Hindlimb muscle (tissue), 1 donor: ENCODE measurements around the gene SLX4IP. TPM values are rescaled to one million over a fixed set of nuclear protein-coding genes. Genes with fewer than 3 reads are reported as not detected.

ENCODE experiments used
- DNase-seq: peaks from one replicate; pipeline ENCODE4 v3.0.0-alpha.2; 2013
- polyA plus RNA-seq: library from polyadenylated mRNA; unstranded; fragments of 120-200 nt; gene quantifications from one replicate; pipeline ENCODE4 v1.2.1, GENCODE V29; 2013; ENCODE audit not compliant: insufficient read length

Gene SLX4IP
- polyA plus RNA-seq, 1 donor: 4.9 TPM

- no peak for DNase-seq
Observed at GRCh38 chr20:10637563-10637962, 202.5 kb downstream of the SLX4IP start.

DNA sequence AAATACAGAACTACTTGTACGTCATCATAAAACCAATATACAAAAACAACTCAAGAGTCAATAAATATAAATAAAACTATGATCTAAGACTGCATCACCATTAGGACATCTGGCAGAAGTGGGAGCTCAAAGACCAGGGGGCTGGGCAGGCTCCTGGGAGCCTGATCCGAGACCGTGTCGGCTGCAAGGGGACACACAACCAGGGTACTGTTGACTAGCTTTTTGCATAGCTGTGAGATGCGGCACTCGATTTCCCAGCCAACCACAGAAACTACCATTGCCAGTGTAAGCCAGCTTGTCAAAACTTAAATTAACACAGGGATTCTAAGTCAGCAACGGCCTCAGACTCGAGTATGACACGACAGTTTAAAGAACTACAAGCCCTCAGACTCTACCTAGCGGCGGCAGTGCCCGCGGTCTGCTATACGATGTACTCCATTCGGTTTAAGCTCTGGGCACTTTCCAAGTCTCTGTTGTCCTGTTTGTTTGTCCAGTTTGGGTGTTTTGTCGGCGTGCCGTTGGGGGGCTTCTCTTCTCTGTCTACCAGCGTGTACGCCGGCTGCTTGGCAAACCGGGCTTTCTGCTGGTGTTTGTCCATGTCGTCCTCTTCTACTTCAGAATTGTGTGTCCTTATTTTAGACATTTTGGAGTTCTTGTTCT is 204.1 kb downstream of the SLX4IP start:
- DNase-seq: no peak

DNA sequence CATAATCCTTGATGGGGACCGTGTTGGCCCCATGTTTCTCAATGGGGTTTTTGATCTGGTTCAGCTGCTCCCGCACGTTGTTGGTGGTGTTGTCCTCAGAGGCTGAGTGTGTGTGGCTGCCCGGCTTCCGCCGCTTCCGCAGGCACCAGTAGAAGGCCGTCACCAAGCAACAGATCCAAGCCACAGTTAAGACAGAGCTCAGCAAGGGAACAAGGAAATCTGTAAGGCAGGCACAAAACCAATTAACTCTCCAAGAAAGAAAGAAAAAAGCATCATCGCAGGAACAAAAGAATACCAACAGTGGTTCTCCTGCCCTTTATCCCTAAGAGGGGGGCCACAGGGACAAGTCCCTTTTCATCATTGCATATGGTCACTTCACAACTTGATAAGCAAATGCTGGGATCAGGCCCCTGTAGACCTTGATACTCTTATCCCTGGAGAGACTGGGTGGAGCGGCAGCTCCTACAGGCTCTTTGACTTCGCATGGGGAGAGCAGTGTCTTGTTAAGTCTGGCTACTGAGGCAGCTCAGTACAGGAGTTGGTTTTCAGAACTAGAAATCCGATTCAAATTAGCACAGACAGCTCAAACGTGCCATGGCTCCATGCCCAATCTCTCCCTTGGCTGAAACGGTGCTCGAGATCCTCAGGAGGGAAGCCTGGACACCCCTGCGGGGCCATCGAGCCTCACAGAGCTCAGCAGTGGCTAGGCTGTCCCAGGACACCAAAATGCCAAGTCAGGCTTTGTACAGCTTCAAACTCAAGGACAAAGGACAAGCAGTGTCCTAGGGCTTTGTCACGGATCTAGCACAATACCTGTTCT is 204.8 kb downstream of the SLX4IP start:
- DNase-seq: no peak

GRCh38 chr20:10640897-10641296 is 205.8 kb downstream of the SLX4IP start:
- DNase-seq: no peak

DNA sequence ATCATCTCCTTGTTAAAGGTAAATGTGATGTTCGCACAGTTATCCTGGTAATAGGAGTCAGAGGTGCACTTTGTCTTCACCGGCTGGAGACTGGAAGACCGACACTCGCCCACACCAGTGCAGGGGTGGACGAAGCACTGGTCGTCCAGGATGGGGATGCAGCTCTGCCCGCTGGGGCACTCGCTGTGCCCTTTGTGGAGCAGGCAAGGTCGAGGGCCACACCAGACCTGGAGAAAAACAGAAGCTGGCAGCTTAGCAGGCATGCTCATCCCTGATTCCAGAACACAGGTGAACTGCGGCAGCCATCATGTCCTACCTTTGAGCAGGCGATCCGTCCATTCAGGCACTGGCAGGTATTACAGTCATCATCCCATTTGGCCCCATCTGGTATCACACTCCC is 206.4 kb downstream of the SLX4IP start:
- no peak for DNase-seq

DNA sequence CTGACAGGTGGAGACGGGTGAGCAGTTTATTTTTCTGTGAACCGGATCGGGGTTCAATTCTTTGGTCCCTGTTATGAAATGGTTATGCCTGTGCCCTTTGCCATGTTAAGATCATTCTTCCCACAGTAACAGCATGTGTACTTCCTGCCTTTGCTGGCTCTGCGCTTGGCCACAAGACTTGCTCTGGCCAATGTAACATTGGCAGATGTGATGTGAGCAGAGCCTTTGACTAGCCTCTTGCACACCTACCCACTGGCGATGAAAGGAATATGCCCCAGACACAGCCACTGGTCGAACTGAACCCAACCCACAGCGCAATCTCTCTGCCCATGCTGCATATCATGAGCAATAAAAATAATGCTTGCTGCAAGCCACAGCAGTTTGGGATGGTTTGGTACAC is 206.8 kb downstream of the SLX4IP start:
- no peak for DNase-seq

DNA sequence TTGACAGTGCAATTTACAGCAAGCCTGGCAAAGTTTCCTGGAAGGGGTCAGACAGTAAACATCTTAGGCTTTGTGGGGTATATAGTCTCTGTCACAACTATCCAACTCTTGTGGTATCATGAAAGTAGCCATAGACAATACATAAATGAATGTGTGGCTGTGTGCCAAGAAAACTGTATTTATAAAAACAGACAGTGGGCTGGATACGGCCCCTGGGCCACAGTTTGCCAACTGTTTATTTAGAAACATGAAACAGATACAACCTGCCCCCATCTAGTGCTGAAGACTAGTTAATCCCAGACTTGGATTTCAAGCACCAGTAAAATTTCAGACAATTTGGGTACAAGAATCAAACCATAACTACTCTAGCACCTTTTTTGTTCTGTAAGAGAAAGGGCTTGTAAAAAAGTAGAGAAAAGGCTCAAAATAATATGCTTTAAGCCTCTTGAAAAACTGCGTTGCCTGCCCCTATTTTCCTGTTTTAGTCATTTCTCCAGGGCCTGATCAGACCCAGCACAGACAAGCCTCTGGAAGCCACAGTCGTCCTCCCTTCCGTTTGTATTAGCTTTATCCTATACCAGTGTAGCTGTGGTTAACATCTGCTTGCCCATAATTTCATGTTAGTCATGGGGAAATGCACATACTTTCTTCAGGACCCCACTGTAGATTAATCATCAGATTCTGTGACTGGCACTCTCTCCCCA is 207.9 kb downstream of the SLX4IP start:
- DNase-seq: no peak

DNA sequence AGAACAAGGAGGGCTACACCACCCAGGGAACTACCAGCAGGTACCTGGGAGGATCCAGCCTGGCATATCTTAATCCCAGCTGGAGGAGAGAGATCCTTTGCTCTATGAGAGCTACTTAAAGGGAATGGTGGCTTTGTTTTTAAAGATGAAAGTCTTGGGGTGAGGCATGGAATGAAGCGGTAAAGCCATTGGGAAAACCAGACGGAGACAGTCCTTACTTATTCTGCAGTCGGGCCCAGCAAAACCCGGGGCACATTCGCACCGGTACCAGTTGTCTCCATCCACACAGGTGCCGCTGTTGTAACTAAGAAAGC is 208.4 kb downstream of the SLX4IP start:
- no peak for DNase-seq

DNA sequence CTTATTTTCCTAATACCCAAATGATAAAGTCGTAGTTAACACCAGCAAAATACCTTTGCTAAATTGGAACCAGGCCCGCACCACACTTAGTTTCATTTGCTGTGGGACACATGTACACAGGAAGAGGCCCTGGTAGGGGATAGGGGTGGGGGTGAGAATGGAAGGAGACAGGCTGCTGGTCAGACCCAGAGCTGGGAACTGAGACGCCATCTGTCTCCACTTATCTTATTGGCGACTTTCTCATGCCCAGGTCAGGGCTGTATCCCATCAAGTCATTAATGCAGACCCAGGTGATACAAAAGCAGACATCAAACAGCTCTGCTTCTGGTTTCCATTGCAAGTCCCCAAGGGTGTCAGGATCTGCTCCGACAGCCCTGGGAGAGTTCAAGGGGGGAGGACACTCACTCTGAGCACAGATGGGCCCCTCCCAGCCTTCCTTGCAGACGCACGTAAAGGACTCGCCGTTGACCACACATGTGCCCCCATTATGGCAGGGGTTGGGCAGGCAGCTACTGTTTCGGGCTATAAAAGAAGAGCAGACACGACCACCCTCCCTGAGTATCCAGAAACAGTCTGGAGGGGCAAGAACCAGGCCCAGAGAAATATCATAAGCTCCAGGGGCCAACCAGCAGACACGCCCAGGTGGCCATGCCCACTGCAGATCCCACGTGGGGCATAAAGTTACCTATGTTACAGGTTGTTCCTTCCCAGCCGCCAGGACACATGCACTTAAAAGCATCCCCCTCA is 209.5 kb downstream of the SLX4IP start:
- no peak for DNase-seq

DNA sequence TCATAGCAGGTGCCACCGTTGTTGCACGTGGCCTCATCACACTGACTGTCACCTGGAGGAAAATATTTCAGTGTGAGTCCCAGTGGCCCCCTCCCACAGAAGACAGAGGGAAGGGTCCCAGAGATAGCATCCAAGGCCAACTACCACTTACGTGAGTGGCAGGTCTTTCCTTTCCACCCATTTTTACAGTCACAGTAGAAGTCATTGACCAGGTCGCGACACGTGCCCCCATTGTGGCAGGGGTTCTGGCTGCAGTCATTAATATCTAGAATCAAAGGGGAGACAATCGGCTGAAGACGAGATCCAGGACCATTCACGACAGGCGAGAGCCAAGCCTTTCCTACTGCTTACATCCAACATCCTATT is 210.1 kb downstream of the SLX4IP start:
- DNase-seq: no peak

GRCh38 chr20:10646006-10646405 is 210.9 kb downstream of the SLX4IP start:
- no peak for DNase-seq

DNA sequence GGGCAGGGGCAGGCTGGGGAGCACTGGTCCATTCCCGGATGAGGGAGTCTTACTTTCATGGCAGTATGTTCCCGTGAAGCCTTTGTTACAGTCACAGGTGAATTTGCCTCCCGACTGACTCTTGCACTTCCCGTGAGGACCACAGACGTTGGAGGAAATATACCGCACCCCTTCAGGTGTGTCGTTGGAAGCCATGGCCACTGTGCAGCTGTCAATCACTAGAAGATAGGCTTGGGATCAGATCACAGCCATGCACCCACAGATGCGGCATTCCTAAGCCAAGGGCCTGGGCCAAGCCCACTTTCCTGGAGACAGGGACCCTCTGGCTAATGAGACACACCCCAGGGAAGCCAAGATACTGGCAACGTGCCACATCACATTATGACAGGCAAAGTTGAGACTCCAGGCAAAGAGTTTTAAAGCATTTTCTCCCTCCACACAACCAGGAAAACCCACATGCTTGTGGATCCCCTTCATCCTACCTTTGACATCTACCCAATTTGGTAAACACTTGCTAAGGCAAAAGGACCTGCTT is 211.8 kb downstream of the SLX4IP start:
- DNase-seq: no peak

- DNase-seq: no peak
Observed at GRCh38 chr20:10647471-10647870, 212.4 kb downstream of the SLX4IP start.

- no peak for DNase-seq
Observed at GRCh38 chr20:10647909-10648308, 212.8 kb downstream of the SLX4IP start.

DNA sequence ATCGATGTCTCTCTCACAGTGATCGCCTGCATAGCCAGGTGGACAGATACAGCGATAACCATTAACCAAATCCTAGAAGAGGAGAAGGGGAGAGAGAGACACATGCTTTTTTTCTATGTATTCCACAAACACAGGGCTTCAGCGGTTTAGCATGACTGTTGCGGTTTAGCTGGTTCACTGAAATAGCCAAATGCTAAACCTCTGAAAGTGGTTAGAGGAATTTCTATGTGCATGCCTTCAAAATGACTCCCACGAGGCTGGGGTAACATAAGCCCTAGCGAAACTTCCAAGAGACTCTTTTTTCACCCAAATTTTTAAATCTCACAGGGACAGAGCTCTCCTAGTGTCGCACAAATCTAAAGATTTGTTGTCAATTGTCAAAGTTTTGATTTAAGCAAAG is 213.5 kb downstream of the SLX4IP start:
- DNase-seq: no peak

- DNase-seq: no peak
Observed at GRCh38 chr20:10649080-10649796, 214.1 kb downstream of the SLX4IP start.

DNA sequence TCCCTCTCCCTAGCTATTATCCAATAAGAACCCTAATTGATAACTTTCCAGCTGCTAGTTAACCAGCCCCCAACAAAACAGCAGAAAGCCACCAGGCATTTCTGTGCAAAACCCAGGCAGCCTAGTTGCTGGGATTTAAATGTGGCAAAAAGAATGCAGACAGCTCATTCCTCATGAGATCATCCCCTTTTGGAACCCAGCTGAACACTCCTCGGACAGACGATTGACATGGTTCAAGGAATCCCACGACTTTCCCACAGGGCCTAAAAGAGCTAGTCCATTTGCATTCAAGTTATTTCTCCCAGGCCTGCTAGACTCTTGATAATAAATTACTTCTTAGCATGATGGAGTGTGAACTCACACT is 214.7 kb downstream of the SLX4IP start:
- DNase-seq: no peak

- no peak for DNase-seq
Observed at GRCh38 chr20:10651227-10651990, 216.3 kb downstream of the SLX4IP start.

- no peak for DNase-seq
Observed at GRCh38 chr20:10652185-10652584, 217.1 kb downstream of the SLX4IP start.

DNA sequence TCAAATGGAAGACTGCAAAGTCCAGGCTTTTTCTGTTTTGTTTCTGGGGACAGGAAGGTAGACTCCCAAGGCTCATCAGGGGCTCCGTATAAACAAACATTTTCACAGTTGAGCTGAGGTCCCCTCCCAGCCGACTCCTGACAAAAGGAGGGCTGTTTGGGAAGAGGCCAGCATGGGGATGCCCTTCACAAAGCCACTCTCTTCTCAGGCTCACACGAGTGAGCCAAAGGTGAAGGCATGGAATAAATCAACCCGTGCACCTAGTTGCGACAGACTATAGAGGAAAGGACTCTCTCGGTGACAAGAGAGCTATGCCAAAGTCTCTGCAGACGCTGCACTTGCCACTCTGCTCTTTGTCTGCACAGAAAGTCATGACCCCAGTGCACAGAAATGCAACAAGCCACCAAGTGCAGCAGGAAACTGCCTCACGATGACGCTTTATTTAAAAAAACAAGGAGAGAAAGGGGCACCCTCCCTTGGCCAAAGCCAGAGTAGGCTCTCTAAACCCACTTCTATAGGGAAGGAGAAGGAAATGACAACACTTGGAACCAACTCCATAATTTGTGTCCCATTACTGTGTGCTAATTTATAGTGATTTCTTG is 217.7 kb downstream of the SLX4IP start:
- DNase-seq: no peak
